Measurements from ENCODE around the gene STIL.
A peak's percentile ranks its signal among the peaks of the same experiment; 100 is the strongest.
"Not testable (repeated sequence)": the region's sequence is repeated elsewhere in the genome, so short reads cannot be mapped to it uniquely, and the experiment has no call there.

STIL gene

DNA sequence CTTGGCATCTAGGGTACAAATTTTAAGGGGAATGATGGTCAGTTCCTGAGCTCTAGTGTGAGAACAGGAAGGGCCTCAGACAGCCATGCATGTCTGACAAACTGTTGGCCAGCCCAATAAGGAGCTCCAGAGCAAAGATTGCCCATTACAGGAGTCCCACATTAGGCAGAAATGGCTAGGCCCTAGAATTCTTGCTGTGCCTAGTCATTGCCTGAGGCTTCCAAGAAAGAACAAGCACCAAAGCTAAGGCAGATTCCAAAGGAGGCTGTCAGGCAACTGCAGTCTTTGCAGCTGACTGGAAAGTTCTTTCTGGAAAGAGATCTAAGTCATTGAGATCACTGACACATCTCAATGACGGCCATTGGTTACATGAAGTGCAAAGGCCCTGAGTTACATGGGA is 3.9 kb upstream of the STIL start:
- no peak for DNase-seq

DNA sequence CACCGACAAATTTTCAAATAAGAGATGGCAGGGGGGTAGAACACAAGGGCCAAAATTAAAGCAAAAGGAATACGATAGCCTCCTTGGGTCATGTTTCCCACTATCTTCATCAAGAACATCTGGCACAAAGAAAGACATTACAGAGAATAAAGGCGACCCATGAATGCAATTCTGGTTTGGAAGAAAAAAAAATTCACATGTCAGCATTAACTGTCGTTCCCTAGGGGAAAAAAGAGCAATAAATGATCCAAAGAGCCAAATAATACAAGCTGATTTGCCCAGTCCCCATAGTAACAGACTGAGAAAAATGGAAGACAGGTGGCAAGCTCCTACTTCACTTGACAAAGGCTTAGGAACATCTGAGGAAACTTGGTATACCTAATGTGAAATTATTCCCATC is 4.5 kb downstream of the STIL start:
- no peak for DNase-seq

DNA sequence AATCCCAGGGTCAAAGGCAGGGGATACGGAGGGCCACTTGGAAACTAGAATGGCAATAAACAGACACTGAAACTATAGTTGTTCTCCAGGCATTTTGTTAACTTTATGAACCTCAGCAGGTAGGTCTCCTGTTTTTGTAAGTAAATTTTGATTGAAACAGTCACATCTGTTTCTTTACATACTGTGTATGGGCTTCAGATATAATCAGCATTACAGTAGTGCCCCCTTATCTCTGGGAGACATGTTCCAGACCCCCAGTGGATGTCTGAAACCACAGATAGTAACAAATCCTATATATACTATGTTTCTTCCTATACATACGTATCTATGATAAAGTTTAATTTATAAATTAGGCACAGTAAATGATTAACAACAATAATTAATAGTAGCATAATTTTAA is 11.5 kb downstream of the STIL start:
- DNase-seq = no peak

DNA sequence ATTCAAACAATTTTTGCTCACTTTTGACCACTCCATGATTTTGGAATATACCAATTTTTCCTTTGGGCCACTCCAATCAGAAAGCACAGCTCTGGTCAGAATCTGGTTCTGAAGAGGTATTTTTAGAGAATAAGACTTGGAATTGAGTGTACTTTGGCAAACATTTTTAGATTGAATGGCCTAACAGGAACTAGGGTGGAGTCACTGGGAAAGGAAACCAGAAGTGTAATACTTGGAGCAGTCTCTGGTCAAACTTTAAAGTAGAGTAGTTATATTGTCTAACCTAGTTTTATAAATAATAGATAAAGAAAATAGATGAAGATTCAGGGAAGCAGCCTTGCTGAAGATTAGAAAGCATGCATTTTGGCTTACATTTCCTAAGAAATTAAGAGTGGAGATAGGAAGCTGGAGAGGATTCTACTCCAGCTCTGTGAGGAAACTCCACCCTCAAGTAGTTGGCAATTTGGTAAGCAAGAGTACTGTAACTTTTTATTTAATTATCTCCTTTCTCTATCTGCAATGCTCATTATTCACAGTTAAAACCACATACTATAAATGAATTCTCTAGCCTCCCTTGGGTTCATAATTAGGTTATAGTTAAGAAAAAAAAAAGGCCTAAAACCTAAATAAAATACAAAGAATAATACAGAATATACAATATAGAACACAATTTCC is 15.8 kb downstream of the STIL start:
- DNase-seq = no peak

DNA sequence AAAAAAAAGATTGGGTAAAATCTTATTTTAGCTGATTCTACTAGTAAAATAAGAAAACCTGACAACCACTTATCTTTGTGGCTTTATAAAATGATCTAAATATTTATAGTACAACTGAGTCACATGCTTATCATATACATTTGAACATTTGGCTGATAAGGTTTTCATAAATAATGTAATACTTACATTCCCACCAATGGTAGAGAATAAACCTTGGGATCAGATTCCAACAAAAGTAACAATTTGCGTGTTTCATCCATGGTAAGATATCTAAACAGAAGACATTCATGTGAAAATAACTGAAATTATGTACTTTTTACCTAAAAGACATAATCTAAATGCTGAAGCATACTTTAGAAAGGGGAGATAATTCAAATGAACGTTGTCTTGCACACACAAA is 18.4 kb downstream of the STIL start:
- no peak for DNase-seq

DNA sequence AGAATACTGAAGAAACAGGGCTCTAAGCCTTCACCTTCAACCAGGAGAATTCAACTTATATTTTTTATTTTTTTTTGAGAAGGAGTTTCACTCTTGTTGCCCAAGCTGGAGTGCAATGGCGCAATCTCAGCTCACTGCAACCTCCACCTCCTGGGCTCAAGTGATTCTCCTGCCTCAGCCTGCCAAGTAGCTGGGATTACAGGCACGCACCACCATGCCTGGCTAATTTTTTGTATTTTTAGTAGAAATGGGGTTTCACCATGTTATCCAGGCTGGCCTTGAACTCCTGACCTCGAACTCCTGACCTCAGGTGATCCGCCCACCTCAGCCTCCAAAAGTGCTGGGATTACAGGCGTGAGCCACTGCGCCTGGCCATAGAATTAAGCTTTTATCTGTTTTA is 19.1 kb downstream of the STIL start:
- DNase-seq = not testable (repeated sequence)

DNA sequence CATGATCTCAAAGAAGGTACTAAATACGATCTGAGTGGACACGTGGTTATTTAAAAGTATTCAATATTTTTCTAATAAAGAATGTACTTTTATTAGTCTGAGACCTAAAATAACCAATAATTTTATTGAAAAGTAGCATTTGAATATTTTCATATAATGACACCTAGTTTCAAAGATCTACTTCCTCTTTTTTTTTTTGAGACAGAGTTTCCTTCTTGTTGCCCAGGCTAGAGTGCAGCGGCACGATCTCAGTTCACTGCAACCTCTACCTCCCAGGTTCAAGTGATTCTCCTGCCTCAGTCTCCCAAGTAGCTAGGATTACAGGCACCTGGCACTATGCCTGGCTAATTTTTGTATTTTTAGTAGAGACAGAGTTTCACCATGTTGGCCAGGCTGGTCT is 25.8 kb downstream of the STIL start:
- not testable (repeated sequence) for DNase-seq

DNA sequence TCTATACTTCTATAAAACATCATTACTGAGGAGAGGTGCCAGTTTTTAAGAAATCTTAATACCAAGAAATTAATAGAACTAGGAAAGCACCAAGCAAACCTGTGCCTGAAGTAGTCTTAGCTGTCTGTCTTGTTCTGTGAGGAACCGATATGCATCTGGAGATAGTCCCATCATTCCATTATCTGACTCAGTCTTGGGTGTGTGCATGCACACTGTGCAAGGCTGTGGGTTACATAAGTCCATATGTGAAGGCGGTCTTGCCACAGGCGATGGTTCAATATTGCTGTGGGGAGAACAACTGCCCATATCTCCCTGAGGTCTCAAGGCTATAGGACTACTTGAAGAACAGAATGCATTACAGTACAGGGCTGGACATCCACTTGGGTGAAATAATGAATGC is 33.8 kb downstream of the STIL start:
- DNase-seq = no peak

DNA sequence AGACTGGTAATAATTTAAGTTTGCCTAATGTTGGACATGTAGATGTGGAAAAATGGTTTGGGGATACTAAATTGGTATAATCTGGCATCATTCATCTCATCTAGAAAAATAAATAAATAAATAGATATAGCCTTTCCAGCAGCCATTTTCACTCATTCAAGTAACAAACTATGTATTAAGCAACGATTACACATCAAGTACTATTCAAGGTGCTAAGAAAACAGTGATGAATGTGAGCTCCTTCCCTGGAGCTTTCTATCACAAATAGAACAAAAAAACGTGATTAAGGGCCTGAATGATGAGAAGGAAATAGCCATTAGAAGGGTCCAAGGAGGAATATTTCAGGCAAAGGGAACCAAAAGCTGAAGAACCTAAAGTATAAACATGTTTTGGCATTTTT is 37.1 kb downstream of the STIL start:
- no peak for DNase-seq

DNA sequence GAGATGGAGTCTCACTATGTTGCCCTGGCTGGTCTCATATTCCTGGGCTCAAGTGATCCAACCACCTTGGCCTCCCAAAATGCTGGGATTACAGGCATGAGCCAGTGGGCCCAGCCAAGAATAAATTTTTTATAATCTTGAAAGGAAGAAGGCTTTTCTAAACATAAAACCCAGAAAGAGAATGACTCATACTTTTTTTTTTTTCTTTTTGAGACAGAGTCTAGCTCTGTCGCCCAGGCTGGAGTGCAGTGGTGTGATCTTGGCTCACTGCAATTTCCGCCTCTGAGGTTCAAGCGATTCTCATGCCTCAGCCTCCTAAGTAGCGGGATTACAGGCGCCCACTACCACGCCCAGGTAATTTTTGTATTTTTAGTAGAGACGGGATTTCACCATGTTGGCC is 38.1 kb downstream of the STIL start:
- DNase-seq = not testable (repeated sequence)

DNA sequence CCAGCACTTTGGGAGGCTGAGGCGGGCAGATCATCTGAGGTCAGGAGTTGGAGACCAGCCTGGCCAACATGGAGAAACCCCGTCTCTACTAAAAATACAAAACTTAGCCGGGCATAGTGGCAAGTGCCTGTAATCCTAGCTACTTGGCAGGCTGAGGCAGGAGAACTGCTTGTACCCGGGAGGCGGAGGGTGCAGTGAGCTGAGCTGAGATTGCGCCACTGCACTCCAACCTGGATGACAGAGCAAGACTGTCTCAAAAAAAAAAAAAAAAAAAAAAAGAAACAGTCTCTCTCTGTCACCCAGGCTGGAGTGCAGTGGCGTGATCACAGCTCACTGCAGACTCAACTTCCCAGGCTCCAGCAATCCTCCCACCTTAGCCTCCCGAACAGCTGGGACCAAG is 48.4 kb downstream of the STIL start:
- not testable (repeated sequence) for DNase-seq

DNA sequence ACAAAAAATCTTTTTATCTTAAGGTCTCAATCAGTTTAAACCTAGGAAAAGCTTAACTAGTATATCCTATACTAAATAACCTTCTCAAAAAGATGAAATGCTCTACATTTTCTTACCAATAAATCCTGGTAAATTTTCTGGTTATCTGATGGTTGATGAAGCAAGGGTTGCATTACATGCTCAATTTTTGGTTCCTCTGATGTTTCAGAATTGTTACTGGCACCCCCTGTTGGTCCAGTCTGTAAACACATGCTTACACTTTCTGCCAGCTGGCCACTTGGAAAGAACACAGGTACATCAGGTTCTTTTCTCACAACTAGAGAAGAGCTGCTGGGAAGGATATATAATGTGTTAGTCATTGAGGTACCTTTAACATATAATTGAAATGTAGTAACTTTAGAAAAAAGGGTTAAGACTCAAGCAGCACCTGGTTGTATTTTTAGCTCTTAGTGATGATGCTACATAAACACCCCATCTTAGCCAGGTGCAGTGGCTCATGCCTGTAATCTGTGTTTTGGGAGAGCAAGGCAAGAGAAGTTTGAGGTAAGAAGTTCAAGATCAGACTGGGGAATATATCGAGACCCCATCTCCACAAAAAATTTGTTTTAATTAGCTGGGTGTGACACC is 51.0 kb downstream of the STIL start:
- peak in 1 of 2 experiments; percentile 23 for DNase-seq

DNA sequence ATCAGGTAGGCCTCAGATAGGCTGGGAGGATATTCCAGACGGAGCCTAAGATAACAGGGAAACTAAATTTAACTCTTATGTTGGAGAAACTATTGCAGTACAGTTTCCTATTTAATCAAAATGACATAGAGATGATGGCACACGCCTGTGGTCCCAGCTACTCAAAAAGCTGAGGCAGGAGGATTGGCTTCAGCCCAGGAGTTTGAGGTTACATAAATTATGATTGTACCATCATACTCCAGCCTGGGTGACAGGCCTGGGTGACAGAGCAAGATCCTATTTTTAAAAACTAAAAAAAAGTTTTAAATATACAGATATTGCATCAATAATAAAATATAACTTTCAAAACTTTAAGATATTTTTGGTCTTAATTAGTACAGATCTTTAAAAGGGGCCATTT is 56.7 kb downstream of the STIL start:
- DNase-seq = no peak

DNA sequence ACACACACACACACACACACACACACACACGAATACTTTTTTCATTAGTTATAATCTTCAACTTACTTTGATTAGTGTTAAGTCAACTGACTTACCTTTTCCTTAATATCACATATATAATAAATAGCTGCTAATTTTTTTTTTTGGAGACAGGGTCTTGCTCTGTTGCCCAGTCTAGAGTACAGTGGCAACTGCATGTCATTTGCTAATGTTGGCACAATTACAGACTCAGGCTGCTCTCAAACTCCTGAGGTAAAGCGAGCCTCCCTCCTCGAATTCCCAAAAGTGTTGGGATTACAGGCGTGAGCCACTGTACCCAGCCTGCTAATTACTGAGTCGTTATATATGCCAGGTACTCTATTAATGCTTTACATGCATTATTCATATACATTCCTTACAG is 61.2 kb downstream of the STIL start:
- no peak for DNase-seq

DNA sequence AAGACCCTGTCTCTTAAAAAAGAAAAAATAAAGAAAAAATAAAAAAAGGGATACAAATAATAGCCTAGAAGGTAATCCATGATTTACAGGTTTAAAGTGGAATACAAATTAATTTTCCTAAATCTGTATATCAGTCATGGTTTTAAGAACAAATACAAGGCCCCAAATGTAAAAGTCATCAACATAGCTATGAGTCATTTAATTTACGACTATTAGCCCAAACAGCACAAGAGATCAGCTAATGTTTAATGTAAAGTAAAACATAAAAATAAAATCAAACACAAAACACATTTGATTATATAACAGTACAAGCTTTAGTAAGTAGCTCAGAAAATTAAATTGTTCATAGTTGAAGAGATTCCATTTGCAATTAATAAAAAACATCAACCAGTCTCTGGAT is 61.6 kb downstream of the STIL start:
- no peak for DNase-seq

DNA sequence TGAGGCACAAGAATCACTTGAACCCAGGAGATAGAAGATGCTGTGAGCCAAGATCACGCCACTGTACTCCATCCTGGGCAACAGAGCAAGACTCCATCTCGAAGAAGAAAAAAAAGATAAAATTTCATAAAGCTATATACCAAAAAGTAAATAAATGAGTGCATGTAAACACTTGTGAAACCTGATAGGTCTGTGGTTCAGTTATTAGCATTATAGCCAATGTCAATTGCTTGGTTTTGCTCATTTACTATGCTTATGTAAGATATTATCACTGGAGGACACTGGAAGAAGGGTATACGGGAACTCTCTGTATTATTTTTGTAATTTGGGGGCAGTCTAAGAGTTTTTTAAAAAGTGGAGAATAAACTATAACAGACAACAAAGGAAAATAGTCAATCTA is 64.2 kb downstream of the STIL start:
- DNase-seq = no peak

DNA sequence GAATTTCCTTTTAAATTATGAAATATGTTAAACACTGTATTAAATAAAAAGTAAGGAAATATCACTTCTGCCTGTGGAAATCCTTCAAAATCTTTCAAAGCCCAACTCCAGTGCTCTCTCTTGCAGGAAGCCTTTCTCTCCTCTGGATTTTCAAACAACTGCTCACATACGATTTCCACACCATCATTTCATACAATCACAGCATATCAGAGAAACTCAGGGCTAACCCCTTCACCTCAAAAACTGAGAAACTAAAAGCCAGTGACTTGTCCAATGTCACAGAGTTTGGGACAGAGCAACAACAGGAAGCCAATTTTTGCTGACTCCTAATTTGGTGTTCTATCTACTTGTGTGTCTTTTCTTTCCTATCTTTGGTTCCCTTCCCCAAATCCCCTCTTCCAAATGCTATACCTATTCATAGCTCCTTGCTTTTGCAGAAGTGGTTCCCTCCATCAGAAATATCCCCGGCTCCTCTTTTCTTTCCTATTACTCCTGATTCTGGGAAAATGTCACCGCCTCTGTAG is 69.5 kb downstream of the STIL start:
- no peak for DNase-seq

DNA sequence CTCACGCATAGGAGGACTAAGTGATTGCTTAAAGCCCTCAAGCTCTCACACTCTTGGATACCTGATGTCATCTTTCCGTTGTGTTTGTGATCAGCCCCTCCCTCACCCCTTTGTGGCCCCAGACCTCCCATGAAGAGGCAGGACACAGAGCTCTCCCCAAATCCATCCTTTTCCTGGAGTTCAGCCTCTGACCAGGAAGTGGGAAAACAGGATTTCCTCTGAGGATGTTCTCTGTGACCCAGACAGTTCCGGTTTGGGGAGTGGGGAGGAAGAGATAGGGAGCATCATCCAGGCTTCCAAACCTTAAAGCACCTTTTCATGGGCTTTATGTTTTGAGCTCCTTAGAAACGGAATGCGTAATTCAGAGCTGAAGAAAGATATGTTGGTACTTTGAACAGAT is 70.0 kb downstream of the STIL start:
- no peak for DNase-seq

DNA sequence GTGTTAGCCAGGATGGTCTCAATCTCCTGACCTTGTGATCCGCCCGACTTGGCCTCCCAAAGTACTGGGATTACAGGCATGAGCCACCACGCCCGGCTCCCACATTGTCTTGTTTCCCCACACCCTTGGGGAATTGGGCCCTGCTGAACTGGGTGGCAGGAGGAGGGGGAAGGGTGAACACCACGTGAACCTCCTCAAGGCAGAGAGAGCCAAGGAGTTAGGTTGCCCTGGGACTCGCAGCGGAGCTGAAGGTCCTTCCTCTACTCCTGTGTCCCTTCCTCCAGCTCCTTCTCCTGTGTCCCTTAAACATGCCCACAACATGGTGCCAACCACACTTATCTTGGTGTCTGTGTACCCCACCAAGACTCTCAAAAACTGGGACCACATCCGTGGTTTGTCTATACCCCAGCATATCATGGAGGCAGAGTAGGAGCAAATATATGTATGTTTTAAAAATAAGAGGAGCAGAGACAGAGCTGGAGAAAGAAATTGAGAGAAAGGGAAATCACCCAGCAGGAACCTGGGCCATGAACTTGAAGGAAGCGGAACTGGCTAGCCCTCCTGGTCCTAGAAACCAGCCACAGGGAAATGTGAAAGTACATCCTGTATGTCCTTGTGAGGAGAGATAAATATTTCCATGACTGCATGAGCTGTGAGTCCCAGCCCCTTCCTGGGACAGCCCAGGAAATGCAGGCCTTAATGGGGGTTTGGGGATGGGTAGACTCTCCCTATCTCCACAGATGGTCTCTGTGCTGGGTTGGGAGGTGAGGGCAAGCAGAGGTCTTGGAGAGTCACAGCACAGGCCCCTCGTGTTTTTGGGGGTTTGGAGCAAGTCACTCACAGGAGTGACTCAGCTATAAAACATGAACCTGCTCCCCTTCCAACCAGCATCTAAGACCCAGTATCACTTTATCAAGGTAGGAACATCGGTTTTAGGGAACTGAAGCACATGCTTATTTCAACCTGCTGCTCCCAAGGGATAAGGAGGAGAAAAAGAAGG is 72.5 kb downstream of the STIL start:
- DNase-seq = no peak

DNA sequence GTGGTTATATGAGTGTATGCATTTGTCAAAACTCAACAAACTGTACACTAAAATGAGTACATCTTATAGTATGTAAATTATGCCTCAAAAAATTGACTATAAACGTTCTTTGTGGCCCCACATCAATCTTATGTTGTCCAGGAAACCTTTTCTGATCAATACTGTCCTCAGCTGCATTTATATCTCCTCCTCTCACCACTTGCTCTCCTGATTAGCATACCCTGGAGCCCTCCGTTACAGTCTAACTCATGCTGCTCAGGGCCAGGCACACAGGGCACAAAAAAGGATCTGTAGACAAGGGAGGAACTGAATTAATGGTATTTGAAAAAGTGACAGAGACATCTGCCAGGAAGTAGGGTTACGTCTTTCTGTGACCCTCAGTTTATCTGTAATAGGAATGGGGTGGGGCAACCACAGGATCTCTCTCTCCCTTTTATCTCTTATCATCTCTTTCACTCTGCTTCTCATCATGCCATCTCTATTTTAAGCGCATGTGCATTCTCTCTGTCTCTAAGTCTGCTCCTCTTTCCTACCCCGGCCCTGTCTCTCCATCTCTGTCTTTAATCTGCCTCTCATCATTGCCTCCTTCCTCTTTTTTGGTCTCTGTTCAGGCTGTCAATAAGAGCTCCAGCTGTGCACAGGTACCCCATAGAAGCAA is 74.9 kb downstream of the STIL start:
- DNase-seq = no peak

DNA sequence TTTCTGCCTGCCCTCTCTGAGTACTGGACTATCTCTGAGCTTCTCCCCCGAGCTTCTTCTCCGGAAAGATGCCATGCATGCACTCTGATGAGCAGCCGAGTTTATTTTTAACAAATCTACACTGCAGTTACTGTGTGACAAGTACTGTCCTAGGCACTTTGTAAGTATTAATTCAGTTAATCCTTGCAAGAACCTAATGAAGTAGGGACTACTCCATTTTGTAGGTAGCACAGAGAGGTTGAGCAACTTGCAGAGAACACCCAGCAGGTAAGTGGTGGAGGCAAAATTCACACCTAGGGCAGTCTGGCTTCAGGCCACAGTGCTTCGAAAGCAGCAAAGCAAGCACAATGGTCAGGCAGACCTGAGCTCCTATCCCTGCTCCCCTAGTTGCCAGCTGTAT is 78.1 kb downstream of the STIL start:
- no peak for DNase-seq

DNA sequence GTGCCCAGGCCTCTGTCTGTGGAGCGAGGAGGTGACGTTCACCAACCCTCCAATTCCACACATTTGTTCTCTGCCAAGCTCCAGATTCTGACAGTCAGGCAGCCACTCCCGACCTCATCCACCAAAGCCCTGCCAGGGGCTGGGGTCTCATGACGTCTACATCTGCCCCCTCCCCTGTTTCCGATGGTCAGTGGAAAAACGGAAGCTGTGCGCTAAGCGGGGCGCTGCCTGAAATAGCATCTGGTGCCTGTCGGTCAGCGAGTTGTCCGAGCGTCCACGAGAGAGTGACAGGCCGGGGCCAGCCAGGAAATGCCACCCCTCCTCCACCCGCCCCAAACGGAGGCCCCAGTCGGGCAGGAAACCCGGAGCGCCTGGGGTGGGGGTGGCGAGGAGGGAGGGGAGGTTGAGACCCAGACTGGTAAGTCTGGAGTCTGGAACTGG is 78.7 kb downstream of the STIL start:
- DNase-seq = no peak

DNA sequence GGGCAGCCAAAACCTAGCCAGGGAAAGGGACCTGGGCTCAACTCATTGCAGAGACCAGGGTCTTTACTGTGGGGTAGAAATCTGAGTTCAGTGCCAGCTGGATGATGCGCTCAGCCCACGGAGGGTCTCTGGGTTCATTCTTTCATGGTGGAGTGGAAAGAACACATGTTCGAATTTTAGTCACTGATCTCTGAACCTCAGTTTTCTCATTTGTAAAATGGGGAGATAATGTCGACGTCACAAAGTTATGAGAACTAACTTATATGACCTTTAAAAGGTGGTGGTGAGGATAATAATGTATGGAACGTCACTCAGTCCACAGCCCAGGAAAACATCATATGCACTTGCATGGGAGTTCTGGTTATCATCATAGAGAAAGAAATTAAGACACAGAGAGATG is 80.8 kb downstream of the STIL start:
- DNase-seq = no peak
